Natural killer cell (primary cell): ENCODE results near the gene CCSAP. TPM values are rescaled to one million over a fixed set of nuclear protein-coding genes. Genes with fewer than 3 reads are reported as not detected.

Experiments
- ATAC-seq, 3 donors: fragments of 150-1000 bp in 2 of 3; fragments of 200-7000 bp in 1 of 3; cut with Tn5 transposase; 1 replicate in 1 of 3; 2 replicates in 2 of 3; pipeline ENCODE4 v1.10.0; 2021; ENCODE audit warnings: mild to moderate bottlenecking in 2 of 3, moderate library complexity in 2 of 3
- DNase-seq, 2 donors: peaks; one replicate each; pipeline versions ENCODE4 v3.0.0 to v3.0.0-alpha.2; 2013 to 2021; ENCODE audit warnings: mixed read lengths in 1 of 2
- H3K27ac ChIP-seq: one replicate; pipeline ENCODE4 v1.5.1; 2013; ENCODE audit warnings: mild to moderate bottlenecking, low read length
- H3K27me3 ChIP-seq: one replicate; pipeline ENCODE4 v1.6.1; 2013; ENCODE audit warnings: low read length; ENCODE audit not compliant: control insufficient read depth, insufficient read depth
- H3K36me3 ChIP-seq: one replicate; pipeline ENCODE4 v1.6.1; 2013; ENCODE audit warnings: low read length; ENCODE audit not compliant: control insufficient read depth, insufficient read depth
- H3K4me1 ChIP-seq: one replicate; pipeline ENCODE4 v1.6.1; 2013; ENCODE audit warnings: low read length; ENCODE audit not compliant: control insufficient read depth, insufficient read depth
- H3K4me3 ChIP-seq: one replicate; pipeline ENCODE4 v1.5.1; 2013; ENCODE audit warnings: low read length
- H3K9me3 ChIP-seq: one replicate; pipeline ENCODE4 v1.6.1; 2013; ENCODE audit warnings: low read length; ENCODE audit not compliant: control insufficient read depth, insufficient read depth
- H3K27ac Mint-ChIP-seq, 2 donors: one replicate each; pipeline ENCODE4 v1.8.0; 2022; ENCODE audit warnings: mild to moderate bottlenecking in 2 of 2, mixed read lengths in 2 of 2, moderate library complexity in 1 of 2
- H3K27me3 Mint-ChIP-seq, 2 donors: one replicate each; pipeline ENCODE4 v1.8.0; 2022; ENCODE audit warnings: low read depth in 2 of 2, mixed read lengths in 2 of 2
- H3K36me3 Mint-ChIP-seq: one replicate; pipeline ENCODE4 v1.8.0; 2022; ENCODE audit warnings: mixed read lengths
- H3K4me1 Mint-ChIP-seq, 2 donors: one replicate each; pipeline ENCODE4 v1.8.0; 2022; ENCODE audit warnings: mixed read lengths in 2 of 2
- H3K4me3 Mint-ChIP-seq: one replicate; pipeline ENCODE4 v1.8.0; 2022; ENCODE audit warnings: mild to moderate bottlenecking, moderate library complexity, mixed read lengths
- H3K9me3 Mint-ChIP-seq, 2 donors: one replicate each; pipeline ENCODE4 v1.8.0; 2022; ENCODE audit warnings: mixed read lengths in 2 of 2
- WGBS: methylation state at CpG from one replicate; pipeline ENCODE4 v1.1.7; 2013; ENCODE audit warnings: missing lambda C conversion rate; ENCODE audit not compliant: insufficient coverage; 5-methylcytosine and 5-hydroxymethylcytosine counted together
- intact Hi-C: fragments of 100-400 bp; cut with micrococcal nuclease; formaldehyde crosslinking; loops from one replicate; pipeline ENCODE4 v1.14.2; 2022
- total RNA-seq, 4 donors: library from RNA; stranded (reverse); fragments of 120-200 nt in 1 of 4; gene quantifications; one replicate each; pipeline versions ENCODE4 v1.2.3 to v1.2.4, GENCODE V29; 2013 to 2022
- TF ChIP-seq, protein P1 (sequence below): fragments of 200-600 bp; IDR thresholded peaks from one replicate; pipeline ENCODE4 v1.8.0; 2022; ENCODE audit warnings: antibody characterized with exemption

The CCSAP gene
- total RNA-seq, 3 donors from 2014 or later (not counting 1 experiment from before 2014, with no cell fraction given) = 6.8 to 14.0 (median 10.2) TPM

GRCh38 chr1:229280037-229280828 lies 62.6 kb downstream of the CCSAP start:
- Mint-ChIP-seq H3K9me3 (no peaks in the 10 kb centered on the region), H3K4me3 (no peak overlapping the region), H3K27ac (no peak overlapping the region), H3K27me3 (no peaks in the 10 kb centered on the region), H3K4me1 (peaks cover 45 to 51% of the 10 kb centered on the region in 2 donors), H3K36me3 (no peaks in the 10 kb centered on the region)
- Histone ChIP-seq H3K4me3 (no peak overlapping the region), H3K4me1 (no peaks in the 10 kb centered on the region), H3K27me3 (no peaks in the 10 kb centered on the region), H3K36me3 (no peaks in the 10 kb centered on the region), H3K9me3 (no peaks in the 10 kb centered on the region), H3K27ac (no peak overlapping the region)
- TF ChIP-seq, protein P1, sequence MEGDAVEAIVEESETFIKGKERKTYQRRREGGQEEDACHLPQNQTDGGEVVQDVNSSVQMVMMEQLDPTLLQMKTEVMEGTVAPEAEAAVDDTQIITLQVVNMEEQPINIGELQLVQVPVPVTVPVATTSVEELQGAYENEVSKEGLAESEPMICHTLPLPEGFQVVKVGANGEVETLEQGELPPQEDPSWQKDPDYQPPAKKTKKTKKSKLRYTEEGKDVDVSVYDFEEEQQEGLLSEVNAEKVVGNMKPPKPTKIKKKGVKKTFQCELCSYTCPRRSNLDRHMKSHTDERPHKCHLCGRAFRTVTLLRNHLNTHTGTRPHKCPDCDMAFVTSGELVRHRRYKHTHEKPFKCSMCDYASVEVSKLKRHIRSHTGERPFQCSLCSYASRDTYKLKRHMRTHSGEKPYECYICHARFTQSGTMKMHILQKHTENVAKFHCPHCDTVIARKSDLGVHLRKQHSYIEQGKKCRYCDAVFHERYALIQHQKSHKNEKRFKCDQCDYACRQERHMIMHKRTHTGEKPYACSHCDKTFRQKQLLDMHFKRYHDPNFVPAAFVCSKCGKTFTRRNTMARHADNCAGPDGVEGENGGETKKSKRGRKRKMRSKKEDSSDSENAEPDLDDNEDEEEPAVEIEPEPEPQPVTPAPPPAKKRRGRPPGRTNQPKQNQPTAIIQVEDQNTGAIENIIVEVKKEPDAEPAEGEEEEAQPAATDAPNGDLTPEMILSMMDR = no peak
- DNase-seq (no peak), ATAC-seq (no peak)
- intact Hi-C loops = no loop called here
- WGBS = 59% methylated on average over 6 of the region's 6 CpGs

DNA sequence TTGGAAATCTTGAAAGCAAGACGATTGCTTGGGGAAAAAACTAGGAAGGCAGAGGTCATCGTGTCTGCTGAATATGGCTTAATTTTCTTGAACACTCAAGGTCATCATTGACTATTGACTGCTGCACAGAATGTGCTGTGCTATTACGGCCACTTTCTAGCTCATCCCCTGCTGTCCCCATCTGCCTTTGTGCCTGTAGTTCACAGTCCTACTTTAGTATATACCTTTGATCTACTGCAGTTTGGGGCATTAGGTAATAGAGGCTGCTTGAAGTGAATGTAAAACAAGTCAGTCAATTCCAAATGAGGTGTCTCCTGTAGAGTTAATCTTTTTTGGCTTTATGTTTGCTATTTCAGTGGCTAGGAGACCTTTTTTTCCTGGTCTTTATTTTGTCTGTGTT lies 63.6 kb downstream of the CCSAP start:
- Histone ChIP-seq H3K27me3 (no peaks in the 10 kb centered on the region), H3K27ac (no peak overlapping the region), H3K9me3 (no peaks in the 10 kb centered on the region), H3K36me3 (no peaks in the 10 kb centered on the region), H3K4me3 (no peak overlapping the region), H3K4me1 (no peaks in the 10 kb centered on the region)
- TF ChIP-seq, protein P1 = no peak
- H3K9me3 Mint-ChIP-seq = no peaks in the 10 kb centered on the region
- intact Hi-C loops = no loop called here
- DNase-seq (no peak), ATAC-seq (no peak)
- H3K4me3 Mint-ChIP-seq = no peak overlapping the region
- H3K27me3 Mint-ChIP-seq = no peaks in the 10 kb centered on the region
- no peaks in the 10 kb centered on the region for H3K36me3 Mint-ChIP-seq
- H3K27ac Mint-ChIP-seq = no peak overlapping the region
- H3K4me1 Mint-ChIP-seq = peaks cover 45 to 51% of the 10 kb centered on the region in 2 donors
- 83% methylated on average over 3 of the region's 3 CpGs for WGBS

- TF ChIP-seq, protein P1 = no peak
- 90% methylated on average over 2 of the region's 2 CpGs for WGBS
- Mint-ChIP-seq H3K4me3 (no peak overlapping the region), H3K36me3 (no peaks in the 10 kb centered on the region), H3K4me1 (peaks cover 45 to 50% of the 10 kb centered on the region in 2 donors), H3K9me3 (no peaks in the 10 kb centered on the region), H3K27me3 (no peaks in the 10 kb centered on the region), H3K27ac (no peak overlapping the region)
- no peak overlapping the region for H3K4me3 ChIP-seq
- intact Hi-C loops = no loop called here
- H3K36me3 ChIP-seq = no peaks in the 10 kb centered on the region
- no peaks in the 10 kb centered on the region for H3K9me3 ChIP-seq
- no peak for DNase-seq
- H3K27ac ChIP-seq = no peak overlapping the region
- no peaks in the 10 kb centered on the region for H3K4me1 ChIP-seq
- no peaks in the 10 kb centered on the region for H3K27me3 ChIP-seq
- ATAC-seq = no peak
Measured at GRCh38 chr1:229278120-229278741, 64.6 kb downstream of the CCSAP start.
